IPS DF 4.7 (cell line): Measurements from ENCODE around the gene GLCCI1.
"Not testable (repeated sequence)": the region's sequence is repeated elsewhere in the genome, so short reads cannot be mapped to it uniquely, and the experiment has no call there.

Source experiments
- DNase-seq: peaks from one replicate; pipeline ENCODE4 v3.0.0-alpha.2; 2013; ENCODE audit warnings: low spot score; ENCODE audit errors: extremely low read depth

The GLCCI1 gene

DNA sequence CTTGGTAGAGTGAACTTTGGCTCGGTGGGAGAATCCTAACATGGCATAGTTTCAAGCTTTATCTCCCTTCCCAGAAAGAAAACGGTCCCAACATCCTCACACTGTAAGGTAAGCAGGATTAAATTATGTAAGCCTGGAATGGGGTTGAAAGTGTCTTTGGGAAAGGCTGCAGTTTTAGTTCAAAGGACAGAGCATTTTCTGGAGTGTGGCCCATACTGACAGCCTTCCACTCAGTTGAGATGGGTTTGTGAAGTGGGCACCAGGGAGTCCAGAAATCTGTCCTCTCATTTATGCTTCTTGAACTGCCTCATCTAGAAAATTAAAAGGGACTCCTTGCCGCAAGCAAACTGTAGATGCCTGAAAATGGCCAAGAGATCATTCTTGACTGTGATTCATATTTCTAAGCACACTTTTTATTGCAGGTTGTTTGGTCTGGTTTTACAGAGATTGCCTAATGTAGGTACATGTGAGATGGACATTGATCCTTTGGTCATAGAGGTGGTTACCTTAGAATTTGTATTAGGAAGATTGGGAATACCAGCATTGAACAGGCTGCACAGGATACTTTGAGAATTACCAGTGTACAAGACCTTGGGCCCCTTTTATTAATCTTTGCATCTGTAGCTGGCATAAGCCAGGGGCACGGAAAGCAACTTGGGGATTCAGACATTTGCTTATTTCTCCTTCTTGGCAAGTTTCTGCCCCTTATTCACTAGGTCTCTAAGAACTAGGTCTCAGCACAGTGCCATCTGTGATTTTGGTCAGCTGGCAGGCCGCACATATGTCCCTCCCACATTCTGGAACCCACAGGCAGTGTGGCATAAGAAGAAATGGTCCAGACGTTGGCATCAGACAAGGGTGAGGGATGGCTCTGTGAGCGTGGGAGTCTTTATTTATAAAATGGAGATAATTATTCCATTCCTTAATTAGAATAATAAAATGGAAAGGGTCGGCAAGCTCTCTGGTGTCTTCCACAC lies 125.9 kb downstream of the GLCCI1 start:
- no peak for DNase-seq

DNA sequence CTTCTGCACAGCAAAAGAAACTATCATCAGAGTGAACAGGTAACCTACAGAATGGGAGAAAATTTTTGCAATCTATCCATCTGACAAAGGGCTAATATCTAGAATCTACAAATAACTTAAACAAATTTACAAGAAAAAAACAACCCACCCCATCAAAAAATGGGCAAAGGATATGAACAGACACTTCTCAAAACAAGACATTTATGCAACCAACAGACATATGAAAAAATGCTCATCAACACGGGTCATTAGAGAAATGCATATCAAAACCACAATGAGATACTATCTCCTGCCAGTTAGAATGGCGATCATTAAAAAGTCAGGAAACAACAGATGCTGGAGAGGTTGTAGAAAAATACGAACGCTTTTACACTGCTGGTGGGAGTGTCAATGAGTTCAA lies 132.7 kb downstream of the GLCCI1 start:
- DNase-seq: not testable (repeated sequence)

DNA sequence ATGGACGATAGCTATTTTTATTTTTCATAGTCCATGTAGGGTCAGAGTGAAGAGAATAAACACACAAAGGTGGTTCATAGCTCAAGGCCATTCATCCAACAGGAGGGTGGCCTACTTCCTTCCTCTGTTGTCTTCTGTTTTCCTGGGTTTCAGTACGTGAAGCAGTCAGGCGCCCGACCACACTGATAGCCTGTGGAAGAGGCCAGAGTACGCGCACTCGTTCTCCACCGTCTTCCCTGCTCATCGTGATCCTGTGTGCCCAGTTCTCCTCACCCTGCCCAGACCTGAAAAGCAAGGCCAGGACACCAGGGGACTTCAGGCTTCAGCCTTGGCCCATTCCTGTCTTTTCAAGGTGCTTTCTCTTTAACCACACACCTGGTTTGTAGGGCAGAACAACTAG lies 134.7 kb downstream of the GLCCI1 start:
- DNase-seq: no peak

DNA sequence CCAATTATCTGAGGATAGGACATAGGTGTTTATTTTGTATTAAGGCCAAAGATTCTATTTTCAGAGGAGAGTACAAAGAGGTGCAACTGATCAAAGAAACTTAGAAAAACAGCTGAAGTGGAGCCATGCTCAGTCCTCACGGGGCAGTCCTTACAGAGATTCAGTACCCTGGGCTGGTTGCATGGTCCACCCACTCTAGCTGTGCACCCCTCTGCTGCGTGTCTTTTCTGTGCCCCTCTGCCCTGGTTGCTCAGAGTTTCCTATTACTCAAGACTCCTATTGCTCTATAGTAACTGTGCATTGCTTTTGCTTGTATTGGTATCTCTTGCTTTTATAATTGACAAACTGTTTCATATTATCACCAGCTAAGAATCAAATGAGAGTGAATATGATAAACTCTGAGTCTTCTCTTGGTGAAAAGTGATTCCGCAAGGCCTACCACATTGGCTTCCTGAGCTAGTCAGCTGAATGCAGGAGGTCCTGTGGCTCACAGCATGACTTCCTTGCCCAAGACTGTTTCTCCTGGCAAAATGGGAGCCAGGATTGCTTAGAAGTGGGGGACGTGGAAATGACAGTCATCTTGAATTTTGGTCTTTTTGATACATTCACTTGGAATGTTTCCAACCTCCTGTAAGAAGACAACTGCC lies 137.0 kb downstream of the GLCCI1 start:
- no peak for DNase-seq

DNA sequence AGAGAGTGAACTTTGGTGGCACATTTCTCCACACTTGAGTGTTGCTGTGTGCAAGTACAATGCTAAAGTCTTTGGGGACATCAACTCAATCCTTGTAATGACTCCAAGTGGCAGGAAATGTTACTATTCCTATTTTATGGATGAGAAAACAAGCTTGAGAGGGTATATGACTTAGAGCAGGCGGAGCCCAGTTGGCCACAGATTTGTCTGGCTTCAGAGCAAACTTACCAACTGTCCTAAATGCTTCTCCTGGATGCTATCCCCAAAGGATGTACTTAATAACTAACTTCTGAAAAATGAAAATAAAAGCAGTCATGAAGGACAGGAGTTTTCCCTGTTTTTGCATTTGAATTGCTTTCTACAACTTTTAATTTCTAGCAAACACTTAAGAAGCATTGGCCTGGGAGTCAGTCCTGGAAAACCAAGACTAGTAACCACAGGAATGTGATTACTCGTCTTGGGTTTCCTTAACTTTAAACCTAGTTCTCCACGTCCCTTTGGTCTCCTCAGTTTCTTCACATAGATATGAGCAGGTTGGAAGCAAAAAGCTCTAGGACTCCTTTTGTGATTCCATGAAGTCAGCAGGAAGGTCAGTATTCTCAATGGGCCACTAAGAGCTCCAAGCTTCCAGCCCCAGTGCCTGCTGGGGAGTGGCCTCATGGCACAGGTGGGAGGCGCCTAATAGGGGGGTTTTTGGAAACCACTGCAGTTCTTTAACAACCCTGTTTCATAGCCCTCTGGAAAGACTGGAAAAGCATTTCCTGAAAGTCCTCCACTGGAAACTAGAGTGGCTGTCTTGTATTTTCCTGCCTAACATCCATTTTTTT lies 140.8 kb downstream of the GLCCI1 start:
- DNase-seq: no peak

DNA sequence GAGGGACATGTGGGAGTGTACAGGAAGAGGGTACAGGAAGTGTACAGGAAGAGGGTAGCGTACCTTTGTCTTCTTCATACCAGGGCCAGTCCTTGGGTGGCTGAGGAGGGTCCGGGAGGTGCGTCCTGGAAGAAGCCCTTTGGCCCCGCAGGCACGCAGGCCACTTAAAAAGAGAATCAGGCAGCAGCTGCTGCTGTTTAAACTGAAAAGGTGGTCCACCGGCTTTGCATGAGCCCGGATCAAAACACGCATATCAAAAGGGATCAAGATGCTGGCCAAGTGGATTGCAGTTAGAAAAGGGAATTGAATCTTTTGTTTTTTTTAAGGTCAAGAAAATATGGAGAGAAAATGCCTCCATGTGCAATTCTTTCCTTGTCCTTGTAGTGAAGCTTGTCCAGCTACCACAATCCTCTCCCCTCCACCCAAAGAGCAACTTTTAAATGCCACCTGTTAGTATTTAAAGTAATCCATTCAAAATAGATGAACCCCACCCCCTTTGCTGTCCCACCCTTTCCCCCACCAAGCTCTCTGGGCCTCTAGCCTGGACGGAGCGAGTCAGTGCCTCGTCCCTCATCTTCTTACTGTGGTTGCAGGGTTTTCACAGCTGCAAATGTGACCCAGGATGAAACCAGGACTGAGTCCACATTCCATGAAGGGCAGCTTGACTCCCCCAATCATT lies 142.8 kb downstream of the GLCCI1 start:
- no peak for DNase-seq

DNA sequence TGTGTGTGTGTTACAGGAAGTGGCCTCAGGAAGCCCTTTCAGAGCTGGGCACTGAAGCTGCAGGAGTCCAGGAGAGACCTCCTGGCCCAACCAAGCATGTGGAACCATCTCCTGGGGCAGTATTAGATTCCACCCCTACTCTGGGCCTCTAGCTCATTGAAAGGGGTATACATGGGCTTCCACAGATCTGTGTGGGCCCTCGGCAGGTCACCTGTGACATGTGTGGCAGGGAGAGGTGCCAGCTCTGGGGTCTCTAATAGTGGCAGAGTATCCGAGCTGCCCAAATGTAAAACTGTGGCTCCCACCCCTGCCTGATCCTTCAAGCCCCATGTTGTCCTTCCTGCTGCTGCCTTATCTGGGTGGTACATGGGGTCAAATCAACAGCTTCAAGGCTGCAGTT lies 144.1 kb downstream of the GLCCI1 start:
- no peak for DNase-seq

DNA sequence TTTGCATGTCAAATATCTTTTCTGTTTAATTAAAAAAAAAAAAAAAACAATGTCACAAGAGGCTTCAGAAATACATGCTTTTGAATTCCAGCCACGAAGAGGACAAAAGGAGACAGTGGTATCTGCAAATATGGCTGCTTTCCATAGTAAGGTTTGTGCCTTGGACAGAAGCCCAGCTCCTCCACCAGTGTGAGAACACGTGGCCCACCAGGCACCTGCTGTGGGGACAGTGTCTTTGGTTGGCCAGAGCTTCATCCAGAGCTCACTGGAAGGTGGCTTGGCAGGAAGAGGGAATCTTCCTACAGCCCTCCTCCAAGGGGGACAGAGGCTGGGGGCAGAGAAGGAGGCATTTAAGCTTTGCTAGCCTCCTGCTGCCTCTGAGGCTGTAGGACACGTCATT lies 144.6 kb downstream of the GLCCI1 start:
- DNase-seq: no peak

DNA sequence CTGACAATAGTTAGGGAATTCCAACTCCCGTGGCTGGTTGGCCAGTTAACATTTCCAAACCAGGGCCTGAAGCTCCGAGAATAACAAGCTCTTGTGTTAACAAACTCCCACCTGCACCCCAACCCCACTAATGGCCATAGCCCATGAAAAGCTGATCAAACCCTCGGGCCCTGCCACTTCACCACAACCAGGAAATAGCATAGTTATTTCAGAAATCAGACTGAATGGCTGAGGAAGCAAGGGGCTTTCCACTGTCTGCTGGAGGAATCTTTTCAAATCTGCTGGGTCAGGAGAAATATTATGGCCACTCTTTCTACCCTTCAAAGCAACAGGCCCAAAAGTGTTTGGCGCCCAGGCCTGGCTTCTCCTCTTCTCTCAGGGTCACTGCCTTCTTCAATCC lies 145.6 kb downstream of the GLCCI1 start:
- no peak for DNase-seq

DNA sequence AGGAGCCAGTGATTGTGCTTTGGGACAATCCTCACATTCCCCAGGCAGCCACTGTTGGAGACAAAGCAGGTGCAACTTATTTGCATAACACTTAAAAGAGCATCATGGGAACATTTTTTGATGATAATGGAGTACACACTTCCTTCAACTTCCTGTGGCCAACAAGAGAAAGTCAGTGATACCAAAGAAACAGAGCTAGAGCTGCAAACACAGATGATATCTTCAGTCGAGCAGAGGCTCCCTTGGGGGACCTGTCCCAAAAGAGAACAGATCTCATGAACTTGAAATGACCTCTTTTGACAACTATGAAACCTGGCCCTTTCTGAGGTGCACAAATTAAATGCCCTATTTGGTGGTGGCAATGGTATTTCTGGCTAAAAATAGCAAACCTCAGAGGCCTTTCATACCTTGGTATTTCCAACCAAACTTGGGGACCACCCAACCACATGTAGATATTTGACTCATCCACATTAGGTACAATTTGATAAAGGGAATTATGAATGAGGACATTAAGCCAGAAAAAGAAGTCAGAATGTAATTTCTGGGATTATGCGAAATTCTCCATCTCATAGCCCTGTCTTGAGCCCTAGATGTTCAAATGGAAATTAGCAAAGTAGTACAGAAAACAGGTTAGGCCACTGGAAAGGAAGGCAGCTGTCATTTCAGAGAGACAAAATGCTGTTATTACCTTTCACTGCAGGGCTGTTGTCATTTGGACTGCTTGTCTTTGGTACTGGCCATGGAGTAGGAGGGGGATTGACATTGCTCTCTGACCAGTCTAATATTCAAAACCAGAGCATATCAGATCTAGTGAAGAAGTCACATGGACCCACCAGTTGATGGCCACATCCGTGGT lies 147.2 kb downstream of the GLCCI1 start:
- no peak for DNase-seq

DNA sequence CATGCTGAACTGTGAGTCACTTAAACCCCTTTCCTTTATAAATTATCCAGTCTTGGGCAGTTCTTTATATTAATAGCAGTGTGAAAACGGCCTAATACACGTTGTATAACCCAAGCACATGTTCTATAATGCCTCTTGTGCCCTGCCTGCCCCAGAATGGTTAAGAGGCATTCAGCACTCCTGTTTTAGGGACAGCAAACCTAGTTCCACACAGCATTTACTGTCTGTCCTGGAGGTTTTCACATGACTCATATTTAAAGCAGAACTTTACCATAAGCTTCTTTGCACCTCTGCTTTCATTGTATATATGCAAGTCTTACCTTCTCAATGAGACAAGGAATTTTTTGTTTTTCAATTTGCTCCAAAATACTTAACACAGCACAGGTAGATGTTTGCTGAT lies 148.6 kb downstream of the GLCCI1 start:
- DNase-seq: no peak

DNA sequence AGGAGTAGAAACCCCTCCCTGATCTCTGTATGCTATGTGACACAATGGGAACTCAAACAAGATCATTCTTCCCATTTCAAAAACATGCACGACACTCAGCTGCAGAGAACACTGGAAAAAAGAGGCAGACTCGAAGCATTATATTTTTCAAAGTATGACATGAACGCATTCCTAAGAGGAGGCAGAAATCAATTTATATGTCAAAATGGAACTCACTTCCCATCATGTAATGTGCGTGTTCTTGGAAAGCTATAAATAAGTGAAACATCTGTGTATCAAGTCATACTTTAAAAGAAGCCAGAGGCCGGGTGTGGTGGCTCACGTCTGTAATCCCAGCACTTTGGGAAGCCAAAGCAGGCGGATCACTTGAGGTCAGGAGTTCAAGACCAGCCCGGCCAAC lies 150.7 kb downstream of the GLCCI1 start:
- DNase-seq: no peak

DNA sequence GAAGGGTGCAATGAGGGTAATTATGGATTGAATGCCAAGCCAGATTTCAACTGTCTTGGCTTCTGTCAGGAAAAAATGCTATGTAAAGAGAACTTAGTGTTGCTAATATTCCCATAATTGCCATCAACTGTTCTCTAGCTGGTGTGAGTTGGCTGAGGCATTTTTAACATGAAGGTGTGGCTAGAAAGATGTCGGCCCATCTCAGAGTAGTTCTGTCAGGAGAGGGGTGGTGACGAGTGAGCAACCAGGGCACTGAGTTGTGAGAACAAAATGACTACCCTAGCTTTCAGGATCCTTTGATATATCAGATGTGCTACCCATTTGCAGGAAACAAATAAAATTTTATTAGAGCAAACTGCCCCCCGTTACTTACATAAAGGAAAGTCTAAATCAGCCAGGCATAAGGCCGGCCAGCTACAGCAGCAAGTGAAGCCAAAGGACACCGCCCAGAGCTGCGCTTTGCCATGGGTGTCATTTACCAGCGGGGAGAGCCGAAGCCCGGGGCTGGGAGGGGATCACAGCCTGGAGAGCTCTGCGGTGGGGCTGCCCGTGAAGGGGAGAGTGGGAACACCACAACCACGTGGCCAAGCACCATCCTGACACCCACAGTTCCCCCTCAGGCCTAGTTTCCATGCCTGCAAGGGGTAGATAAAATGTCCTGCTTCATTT lies 151.9 kb downstream of the GLCCI1 start:
- no peak for DNase-seq

DNA sequence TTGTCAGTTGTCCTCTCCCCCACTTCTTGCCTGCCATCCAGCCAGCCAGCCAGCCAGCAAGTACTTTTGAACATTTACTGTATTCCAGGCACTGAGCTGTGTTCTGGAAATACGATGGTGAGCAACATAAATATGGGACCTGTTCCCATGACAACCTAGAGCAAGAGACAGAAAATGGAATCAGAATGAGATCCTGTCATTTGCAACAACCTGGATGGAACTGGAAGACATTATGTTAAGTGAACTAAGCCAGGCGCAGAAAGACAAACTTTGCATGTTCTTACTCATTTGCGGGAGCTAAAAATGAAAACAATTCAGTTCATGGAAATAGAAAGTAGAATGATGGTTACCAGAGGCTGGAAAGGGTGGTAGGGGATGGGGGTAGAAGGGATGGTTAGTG lies 152.6 kb downstream of the GLCCI1 start:
- no peak for DNase-seq

DNA sequence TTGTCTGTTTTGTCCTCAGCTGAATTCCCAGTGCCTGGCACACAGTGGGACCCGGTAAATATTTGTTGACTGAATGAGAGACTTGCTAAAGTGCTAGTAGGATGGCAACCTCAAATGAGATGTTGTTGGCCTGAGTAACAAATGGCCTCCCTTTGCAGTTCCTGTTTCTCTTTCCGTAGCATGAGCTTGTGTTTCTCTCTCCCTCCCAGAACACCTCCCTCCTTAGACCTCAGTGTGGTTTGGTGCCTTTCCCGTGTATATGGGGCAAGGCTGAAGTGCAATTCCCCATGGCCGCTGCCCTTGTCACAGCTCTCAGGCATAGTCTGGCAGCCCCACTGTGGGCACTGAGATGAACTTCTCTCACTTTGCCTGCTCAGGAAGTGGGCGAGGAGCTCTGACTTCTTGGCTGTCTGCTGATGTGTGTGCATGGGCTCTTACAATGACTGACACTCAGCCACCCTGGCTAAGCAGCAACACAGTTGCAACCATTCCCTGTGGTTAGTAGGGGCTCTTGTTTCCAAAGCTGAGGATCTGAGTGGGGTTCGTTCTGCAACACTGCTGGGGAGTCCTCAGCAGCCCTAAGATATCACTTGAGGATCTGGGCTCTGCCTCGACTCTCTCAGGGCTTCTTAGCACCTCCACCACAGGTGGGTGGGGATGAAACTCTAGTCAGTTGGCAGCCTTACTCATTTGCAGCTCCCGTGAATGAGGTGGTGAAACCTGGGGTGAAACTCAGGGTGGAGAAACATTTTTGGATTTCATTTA lies 157.3 kb downstream of the GLCCI1 start:
- DNase-seq: no peak

DNA sequence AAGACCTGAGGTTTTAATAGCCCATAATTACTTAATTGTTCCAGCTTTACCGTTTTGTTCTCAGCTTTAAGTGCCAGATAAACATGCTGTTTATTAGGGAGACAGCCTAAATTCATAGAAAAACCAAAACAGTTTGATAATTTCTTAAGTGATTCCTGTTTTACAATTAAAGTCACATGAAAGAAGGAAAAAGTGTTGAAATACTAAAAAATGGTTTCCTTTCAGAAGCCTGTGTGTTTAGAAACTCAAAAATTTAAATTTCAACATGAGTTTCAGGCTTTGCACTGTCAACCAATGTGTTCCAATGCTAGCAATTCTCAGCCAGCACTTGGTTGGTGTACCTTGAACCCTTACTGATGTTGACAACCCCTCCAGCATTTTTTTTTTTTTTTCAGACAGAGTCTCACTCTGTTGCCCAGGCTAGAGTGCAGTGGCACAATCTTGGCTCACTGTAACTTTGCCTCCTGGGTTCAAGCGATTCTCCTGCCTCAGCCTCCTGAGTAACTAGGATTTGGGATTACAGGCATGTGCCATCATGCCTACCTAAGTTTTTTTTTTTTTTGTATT lies 158.1 kb downstream of the GLCCI1 start:
- no peak for DNase-seq

DNA sequence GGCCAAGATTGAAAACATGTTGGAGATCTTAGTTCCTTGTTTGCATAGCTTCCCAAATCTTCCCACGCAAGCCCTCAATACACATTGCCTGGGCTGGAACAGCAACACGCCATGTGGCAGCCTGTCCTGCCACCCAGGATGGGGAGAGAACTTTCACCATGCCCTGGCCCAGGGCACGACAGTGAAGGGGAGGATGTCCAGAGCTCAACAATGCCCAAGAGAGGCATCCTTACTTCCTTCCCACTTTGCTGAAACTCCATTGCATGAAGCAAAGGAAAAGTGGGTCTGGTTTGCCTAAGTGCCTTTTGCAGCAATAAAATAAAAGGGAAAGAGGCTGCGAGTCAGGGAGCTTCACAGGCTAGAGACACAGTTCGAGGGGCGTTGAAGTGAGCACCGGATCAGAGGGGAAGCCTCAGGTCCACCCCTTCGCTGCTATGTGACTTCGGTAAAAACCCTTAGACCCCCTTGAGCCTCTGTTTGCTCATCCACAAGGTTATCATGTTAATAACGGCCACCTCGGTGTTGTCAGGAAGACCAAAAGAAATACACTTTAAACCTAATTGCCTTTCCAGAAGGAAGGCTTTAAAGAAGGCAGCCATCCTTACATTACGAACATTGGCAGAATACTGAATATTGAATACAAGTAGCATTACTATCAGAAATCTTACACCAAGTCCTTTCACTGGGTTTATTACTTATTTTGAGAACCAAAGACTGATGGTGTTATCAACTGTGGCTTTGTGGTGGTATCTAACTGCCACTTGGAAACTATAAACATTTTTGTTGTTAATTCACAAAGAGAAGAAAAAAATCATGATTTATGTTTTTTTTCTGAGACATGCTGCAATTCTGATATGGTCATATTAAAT lies 160.1 kb downstream of the GLCCI1 start:
- DNase-seq: no peak

DNA sequence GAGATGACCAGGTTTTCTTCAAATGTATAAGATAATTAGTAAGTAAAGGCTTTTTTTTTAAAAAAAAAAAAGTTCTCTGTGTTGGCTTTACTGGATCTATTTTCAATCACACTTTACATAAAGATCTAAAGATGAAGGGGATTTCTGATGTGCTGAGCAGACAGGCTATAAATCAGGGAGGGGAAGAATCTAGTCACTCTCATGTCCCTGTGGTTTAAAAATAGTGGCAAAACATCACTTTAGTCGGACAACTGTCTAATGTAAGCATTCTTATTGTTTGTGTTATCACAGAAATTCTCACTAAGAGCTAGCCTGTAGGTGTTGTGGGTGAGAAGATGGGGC lies 160.7 kb downstream of the GLCCI1 start:
- no peak for DNase-seq
